Globus pallidus (tissue), 1 donor: ENCODE data around the gene REX1BD.
A peak's percentile ranks its signal among the peaks of the same experiment; 100 is the strongest.

Experiments
- DNase-seq: peaks from one replicate; pipeline ENCODE4 v3.0.0-alpha.2; 2015; ENCODE audit warnings: low spot score

The REX1BD gene

DNA sequence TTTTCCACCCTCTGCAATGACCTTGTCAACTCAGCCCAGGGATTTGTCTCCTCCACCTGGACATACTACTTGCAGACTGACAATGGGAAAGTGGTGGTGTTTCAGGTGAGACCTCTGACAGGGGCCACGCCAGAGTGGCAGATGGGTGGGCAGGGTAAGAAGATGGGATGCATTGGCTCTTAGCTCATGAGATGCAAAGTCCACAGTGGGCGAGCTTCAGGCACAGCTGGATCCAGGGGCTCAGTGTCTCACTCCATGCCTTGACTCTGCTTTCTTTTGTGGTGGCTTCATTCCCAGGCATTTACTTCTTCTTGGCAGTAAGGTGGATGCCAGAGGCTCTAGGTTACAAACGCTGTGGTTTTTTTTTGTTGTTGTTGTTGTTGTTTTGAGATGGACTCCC, 27.4 kb downstream of the REX1BD start:
- no peak for DNase-seq

DNA sequence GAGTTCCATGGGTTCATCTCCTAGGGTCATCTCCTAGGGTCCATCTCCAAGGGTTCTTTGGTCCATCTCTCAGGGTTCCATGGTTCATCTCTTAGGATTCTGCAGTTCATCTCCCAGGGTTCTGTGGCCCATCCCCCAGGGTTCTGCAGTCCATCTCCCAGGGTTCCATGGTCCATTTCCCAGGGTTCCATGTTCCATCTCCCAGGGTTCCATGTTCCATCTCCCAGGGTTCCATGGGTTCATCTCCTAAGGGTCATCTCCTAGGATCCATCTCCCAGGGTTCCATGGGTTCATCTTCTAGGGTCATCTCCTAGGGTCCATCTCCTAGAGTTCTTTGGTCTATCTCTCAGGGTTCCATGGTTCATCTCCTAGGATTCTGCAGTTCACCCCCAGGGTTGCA, 29.0 kb downstream of the REX1BD start:
- no peak for DNase-seq

- no peak for DNase-seq
Observed at GRCh38 chr19:18618236-18618635, 29.6 kb downstream of the REX1BD start.

GRCh38 chr19:18620311-18620710, 31.7 kb downstream of the REX1BD start:
- no peak for DNase-seq

GRCh38 chr19:18620902-18621301, 32.3 kb downstream of the REX1BD start:
- no peak for DNase-seq

DNA sequence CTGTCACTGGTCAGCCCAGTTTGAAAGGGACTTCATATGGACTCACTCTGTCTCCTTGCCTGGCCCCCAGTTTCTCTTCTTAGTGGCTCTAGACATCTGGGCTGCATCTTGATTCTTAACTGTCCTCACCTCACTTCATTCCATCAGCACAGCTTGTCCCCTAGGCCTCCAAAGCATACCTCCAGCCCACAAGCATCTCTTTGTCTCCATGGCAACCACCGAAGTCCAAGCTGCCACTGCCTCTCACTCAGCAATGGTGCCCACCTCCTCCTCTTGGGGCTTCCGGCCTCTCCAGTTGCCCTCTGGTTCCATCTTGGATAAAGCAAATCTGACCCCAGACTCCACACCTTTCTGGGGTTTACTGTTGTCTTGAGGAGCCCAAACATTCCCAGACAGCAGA, 38.3 kb downstream of the REX1BD start:
- no peak for DNase-seq

GRCh38 chr19:18629166-18630088, 40.8 kb downstream of the REX1BD start:
- DNase-seq: no peak

GRCh38 chr19:18633321-18633720, 44.7 kb downstream of the REX1BD start:
- DNase-seq: no peak

- DNase-seq: no peak
Observed at GRCh38 chr19:18634612-18635297, 46.2 kb downstream of the REX1BD start.

- DNase-seq: no peak
Observed at GRCh38 chr19:18635831-18636182, 47.2 kb downstream of the REX1BD start.

DNA sequence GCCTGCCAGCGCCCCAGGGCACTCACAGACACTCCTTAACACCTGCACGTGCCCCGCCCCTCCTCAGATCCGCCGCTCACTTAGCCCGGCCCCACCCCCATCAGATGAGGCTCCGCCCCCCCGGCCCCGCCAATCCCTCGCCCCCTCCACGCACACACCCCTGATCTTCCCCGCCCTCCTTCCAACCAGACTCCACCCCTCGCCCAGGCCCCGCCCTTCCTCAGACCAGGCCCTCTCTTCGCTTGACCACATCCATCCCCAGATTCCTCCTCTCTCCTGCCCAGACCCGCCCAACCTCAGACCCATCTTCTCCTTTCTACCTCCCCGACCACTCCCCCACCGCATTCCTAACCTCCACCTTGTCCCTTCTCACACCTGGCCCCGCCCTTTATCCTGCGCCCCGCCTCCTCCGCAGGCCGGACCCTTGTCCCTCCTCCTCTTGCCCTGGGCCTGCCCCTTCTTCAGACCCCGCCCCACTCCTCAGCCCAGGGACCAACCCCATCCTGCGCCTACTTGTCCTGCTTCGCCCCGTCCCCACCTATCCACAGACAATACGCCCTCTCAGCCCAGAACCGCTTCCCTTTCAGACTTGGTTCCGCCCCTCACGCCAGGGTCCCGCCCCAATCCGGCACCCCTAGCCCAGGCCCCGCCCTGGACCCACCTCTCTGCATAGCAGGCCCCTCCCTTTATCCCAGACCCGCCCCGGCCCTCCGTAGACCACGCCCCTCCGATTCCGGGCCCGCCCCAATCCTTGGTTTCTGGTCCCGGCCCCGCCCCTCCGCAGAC, 47.8 kb downstream of the REX1BD start:
- DNase-seq: peak; percentile 93

GRCh38 chr19:18636969-18637629, 48.5 kb downstream of the REX1BD start, which contains the start of gene KLHL26:
KLHL26 (plus strand) TSS chr19:18637028; CDS start chr19:18637055, 27 bp downstream.
- no peak for DNase-seq

- no peak for DNase-seq
Observed at GRCh38 chr19:18637673-18638630, 49.4 kb downstream of the REX1BD start.

- DNase-seq: no peak
Observed at GRCh38 chr19:18639706-18640243, 51.2 kb downstream of the REX1BD start.
